AG04450 (cell line): ENCODE results near the gene NDUFV3. TPM values are rescaled to one million over a fixed set of nuclear protein-coding genes. Genes with fewer than 3 reads are reported as not detected.

ENCODE experiments used
- CTCF ChIA-PET: fragments of 300-600, 350-600 bp; formaldehyde crosslinking; extraction: SDS; loops from one replicate; lab custom pipeline; 2022; ENCODE audit warnings: antibody characterized with exemption, inconsistent platforms; lab: Charles Lee
- POLR2A ChIA-PET: fragments of 350-600 bp; formaldehyde crosslinking; extraction: SDS; loops from one replicate; lab custom pipeline; 2021; ENCODE audit warnings: antibody characterized with exemption, inconsistent platforms; lab: Yijun Ruan, JAX
- DNase-seq: peaks from one replicate; pipeline ENCODE4 v3.0.0-alpha.2; 2011; ENCODE audit warnings: low read depth, low spot score
- H3K27ac ChIP-seq: one replicate; pipeline ENCODE4 v1.5.1; 2012; ENCODE audit warnings: low read depth, low read length, control low read depth
- H3K27me3 ChIP-seq: one replicate; pipeline ENCODE4 v1.6.0; 2012; ENCODE audit warnings: low read length; ENCODE audit not compliant: control insufficient read depth, insufficient read depth
- H3K4me3 ChIP-seq: 2 replicates; pipeline ENCODE4 v1.5.1; 2011; ENCODE audit warnings: mild to moderate bottlenecking, low read depth, low read length, control low read depth
- H3K9me3 ChIP-seq: 2 replicates; pipeline ENCODE4 v1.5.1; 2012; ENCODE audit warnings: low read length; ENCODE audit not compliant: control insufficient read depth, insufficient read depth
- CTCF ChIP-seq: IDR thresholded peaks from 2 replicates; pipeline ENCODE4 v1.5.1; 2011; ENCODE audit warnings: low read depth, low read length, control low read depth, inconsistent platforms
- polyA plus RNA-seq: library from polyadenylated mRNA; depleted of rRNA; stranded (reverse); fragments of >200 nt; gene quantifications from 2 replicates; pipeline ENCODE4 v1.2.3, GENCODE V29; 2011

The NDUFV3 gene
- polyA plus RNA-seq, 1 experiment = 25.9 TPM

- no peak for DNase-seq
- peak overlapping the region; percentile 88 for H3K4me3 ChIP-seq
- H3K27me3 ChIP-seq = no peaks in the 10 kb centered on the region
- ChIA-PET CTCF (no interaction called here), POLR2A (no interaction called here)
- H3K9me3 ChIP-seq = no peaks in the 10 kb centered on the region; the same call in 1 of the 2 replicates
- no peak for TF ChIP-seq CTCF
- peak overlapping the region; percentile 87 for H3K27ac ChIP-seq
These were observed 14.5 kb upstream of the NDUFV3 start for GRCh38 chr21:42878678-42878992.

- H3K27me3 ChIP-seq = no peaks in the 10 kb centered on the region
- POLR2A ChIA-PET = no interaction called here
- CTCF ChIA-PET = no interaction called here
- peak within 1 kb of the TSS; percentile 87 for H3K27ac ChIP-seq
- no peak for TF ChIP-seq CTCF
- H3K4me3 ChIP-seq = peak within 1 kb of the TSS; percentile 88
- peak; percentile 91 for DNase-seq
- no peaks in the 10 kb centered on the region; the same call in 1 of the 2 replicates for H3K9me3 ChIP-seq
These were observed 13.9 kb upstream of the NDUFV3 start, which contains the start of gene WDR4 for GRCh38 chr21:42878993-42879787. WDR4 (minus strand) TSS chr21:42879539; CDS start chr21:42879495, 44 bp downstream.

- H3K4me3 ChIP-seq = peak overlapping the region; percentile 88
- POLR2A ChIA-PET = no interaction called here
- no peaks in the 10 kb centered on the region; the same call in 1 of the 2 replicates for H3K9me3 ChIP-seq
- CTCF ChIA-PET = no interaction called here
- no peak overlapping the region for H3K27ac ChIP-seq
- DNase-seq = no peak
- no peak for TF ChIP-seq CTCF
- H3K27me3 ChIP-seq = no peaks in the 10 kb centered on the region
These were observed 12.8 kb upstream of the NDUFV3 start for GRCh38 chr21:42880352-42880751.

- no peak for TF ChIP-seq CTCF
- no peak overlapping the region for H3K27ac ChIP-seq
These were observed 9.2 kb upstream of the NDUFV3 start for GRCh38 chr21:42883921-42884320.

GRCh38 chr21:42887326-42887725 lies 5.8 kb upstream of the NDUFV3 start:
- POLR2A ChIA-PET = no interaction called here
- Histone ChIP-seq H3K4me3 (no peak overlapping the region), H3K27me3 (no peaks in the 10 kb centered on the region), H3K27ac (no peak overlapping the region), H3K9me3 (no peaks in the 10 kb centered on the region)
- CTCF ChIA-PET = no interaction called here
- DNase-seq = no peak
- no peak for TF ChIP-seq CTCF

More at GRCh38 chr21:42883921-42884320, 9.2 kb upstream of the NDUFV3 start:
- H3K27me3 ChIP-seq = no peaks in the 10 kb centered on the region
- ChIA-PET CTCF (no interaction called here), POLR2A (no interaction called here)
- no peak overlapping the region for H3K4me3 ChIP-seq
- no peaks in the 10 kb centered on the region; the same call in 1 of the 2 replicates for H3K9me3 ChIP-seq
- no peak for DNase-seq
